Measurements from ENCODE around the gene HS1BP3. TPM values are rescaled to one million over a fixed set of nuclear protein-coding genes. Genes with fewer than 3 reads are reported as not detected.

The HS1BP3 gene
- total and polyA plus RNA-seq, 7 experiments from 2014 or later = 12.0 to 19.0 (median 17.3) TPM

DNA sequence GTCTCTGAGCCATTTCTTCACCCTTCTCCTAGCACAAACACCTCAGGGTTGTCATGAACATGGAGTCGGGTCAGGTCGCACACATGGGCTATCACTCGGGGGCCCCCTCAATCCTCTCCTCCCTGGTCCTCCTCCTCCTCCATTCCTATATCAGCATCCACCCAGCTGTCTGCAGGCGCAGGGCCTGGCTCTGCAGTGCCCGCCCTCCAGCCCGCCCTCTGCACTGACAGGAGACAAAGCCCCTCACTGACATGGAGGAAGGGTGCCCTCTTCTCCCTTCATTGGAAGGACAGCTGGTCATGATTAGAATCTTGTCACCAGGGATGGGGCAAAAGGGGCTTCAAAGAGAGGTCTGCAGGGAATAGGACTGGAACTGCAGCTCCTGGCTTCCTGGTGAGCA is 21.7 kb downstream of the HS1BP3 start:
- Histone ChIP-seq H3K4me3 (ENCODE audit: low read length) (no peak overlapping the region), H3K9me3 (ENCODE audit: control insufficient read depth in 2 of 3, low read length in 3 of 3) (no peaks in the 10 kb centered on the region), H3K4me1 (ENCODE audit: control insufficient read depth in 2 of 2, insufficient read depth in 2 of 2, low read length in 2 of 2) (no peaks in the 10 kb centered on the region), H3K27ac (ENCODE audit: low read depth, low read length) (no peak overlapping the region), H3K36me3 (ENCODE audit: control insufficient read depth in 2 of 3, insufficient read depth in 3 of 3, low read length in 3 of 3) (peaks cover 0 to 32% (median 0%) of the 10 kb centered on the region in 3 experiments), H3K27me3 (ENCODE audit: control insufficient read depth in 2 of 2, insufficient read depth in 2 of 2, low read length in 2 of 2) (no peaks in the 10 kb centered on the region)
- ATAC-seq (no peak), DNase-seq (no peak)
- Mint-ChIP-seq H3K4me3 (no peak overlapping the region), H3K36me3 (peaks cover 0 to 43% (median 4%) of the 10 kb centered on the region in 5 donors), H3K4me1 (peaks cover 0 to 4% (median 0%) of the 10 kb centered on the region in 7 donors), H3K27me3 (no peaks in the 10 kb centered on the region), H3K27ac (no peak overlapping the region), H3K9me3 (no peaks in the 10 kb centered on the region)
- ChIA-PET POLR2A (no interaction called here), CTCF (interaction anchor here (1.3 kb wide), 1 partner anchor 13 kb away, joined by 5 read pairs; no protein-coding TSS in a partner anchor)
- intact Hi-C loops (cut with micrococcal nuclease) = no loop called here

DNA sequence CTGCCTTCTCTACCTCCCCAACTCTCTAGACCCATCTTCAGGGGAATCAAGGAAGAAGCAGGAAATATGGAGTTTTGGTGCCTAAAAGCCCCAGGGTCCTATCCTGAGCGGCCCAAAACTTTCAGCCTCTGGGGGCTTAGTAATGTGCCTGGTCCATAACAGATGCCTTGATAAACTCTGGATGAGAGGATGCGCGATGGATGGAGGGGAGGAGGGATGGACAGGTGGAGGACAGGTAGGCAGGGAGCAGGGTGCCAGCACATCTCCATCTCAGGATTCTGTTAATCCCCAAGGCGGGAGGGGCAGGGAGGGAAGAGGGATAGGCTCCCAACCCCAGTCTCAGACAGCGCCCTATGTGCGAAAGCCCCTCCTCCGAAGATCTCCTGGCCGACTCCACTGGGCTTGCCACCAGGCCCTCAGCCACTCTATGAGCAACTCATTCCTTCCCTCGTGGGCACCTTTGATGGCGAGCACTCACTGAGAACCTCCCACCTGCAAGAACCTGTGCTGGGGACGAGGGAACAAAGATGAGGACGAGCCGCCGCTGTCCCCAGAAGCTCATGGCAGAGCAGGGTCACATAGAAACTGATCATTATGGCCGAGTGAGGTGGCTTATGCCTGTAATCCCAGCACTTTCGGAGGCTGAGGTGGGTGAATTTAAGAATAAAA is 23.1 kb downstream of the HS1BP3 start:
- no peak for DNase-seq
- intact Hi-C loops (cut with micrococcal nuclease) = no loop called here
- Mint-ChIP-seq H3K9me3 (no peaks in the 10 kb centered on the region), H3K4me1 (peaks cover 0 to 3% (median 0%) of the 10 kb centered on the region in 7 donors), H3K27me3 (no peaks in the 10 kb centered on the region), H3K27ac (no peak overlapping the region), H3K36me3 (peaks cover 0 to 42% (median 2%) of the 10 kb centered on the region in 5 donors), H3K4me3 (no peak overlapping the region)
- Histone ChIP-seq H3K9me3 (ENCODE audit: control insufficient read depth in 2 of 3, low read length in 3 of 3) (no peaks in the 10 kb centered on the region), H3K36me3 (ENCODE audit: control insufficient read depth in 2 of 3, insufficient read depth in 3 of 3, low read length in 3 of 3) (peaks cover 0 to 46% (median 0%) of the 10 kb centered on the region in 3 experiments), H3K27me3 (ENCODE audit: control insufficient read depth in 2 of 2, insufficient read depth in 2 of 2, low read length in 2 of 2) (no peaks in the 10 kb centered on the region), H3K4me3 (ENCODE audit: low read length) (no peak overlapping the region), H3K4me1 (ENCODE audit: control insufficient read depth in 2 of 2, insufficient read depth in 2 of 2, low read length in 2 of 2) (no peaks in the 10 kb centered on the region), H3K27ac (ENCODE audit: low read depth, low read length) (no peak overlapping the region)
- no peak for ATAC-seq
- ChIA-PET CTCF (no interaction called here), POLR2A (no interaction called here)

DNA sequence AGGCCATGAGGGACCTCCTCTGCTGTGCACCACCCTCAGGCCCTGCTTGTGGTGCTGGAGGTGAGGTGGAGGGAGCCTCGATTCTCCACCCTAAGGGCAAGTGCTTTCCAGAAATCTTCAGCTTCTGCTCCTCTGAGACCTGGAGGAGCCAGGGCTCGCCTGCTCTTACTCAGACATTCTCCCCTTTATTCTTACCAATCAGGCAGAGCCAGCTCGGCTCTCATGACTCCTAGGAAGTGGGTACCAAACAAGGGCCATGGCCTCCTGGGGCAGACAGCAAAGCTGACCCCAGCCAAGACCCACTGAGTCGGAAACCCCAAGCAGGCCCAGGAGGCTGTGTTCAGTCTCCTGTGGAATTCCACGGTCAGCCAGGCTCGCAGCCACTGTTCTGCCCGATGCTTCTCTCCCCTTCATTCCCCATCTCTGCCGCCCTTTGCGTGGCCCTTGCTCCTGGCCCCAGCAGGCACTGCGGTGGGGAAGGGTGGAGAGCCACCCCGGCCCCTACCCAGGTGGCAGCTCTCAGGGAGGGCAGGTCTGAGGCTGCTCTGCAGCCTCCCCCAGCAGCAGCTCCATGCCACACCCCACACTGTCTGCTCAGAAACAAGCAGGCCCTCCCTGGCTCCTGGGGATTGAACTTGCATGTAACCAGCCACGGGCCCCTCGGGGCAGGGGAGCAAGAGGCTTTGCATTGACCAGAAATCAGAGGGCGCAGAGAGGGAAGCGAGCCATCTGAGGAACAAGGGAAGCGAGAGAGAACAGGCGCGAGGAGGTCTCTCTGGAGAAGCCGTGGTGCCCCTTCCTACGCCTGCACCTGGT is 24.0 kb downstream of the HS1BP3 start:
- CTCF ChIA-PET = no interaction called here
- H3K9me3 Mint-ChIP-seq = no peaks in the 10 kb centered on the region
- intact Hi-C loops (cut with micrococcal nuclease) = no loop called here

DNA sequence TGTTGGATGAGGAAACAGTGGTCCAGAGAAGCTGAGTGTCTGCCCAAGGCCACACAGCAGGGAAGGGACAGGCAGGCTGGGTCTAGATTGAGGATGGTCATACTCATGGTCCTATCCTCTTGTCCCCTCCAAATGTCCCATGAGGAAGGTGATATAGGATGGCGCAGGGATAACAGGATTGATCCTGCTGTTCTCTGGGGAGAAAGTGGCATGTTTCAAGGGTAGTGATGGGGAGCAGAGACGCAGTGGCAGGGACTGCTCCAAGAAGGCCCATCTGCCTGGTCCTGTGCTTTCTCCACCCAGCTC is 24.6 kb downstream of the HS1BP3 start:
- no peak overlapping the region for H3K27ac ChIP-seq (ENCODE audit: low read depth, low read length)
- no peak for ATAC-seq
- H3K9me3 ChIP-seq (ENCODE audit: control insufficient read depth in 2 of 3, low read length in 3 of 3) = no peaks in the 10 kb centered on the region
- DNase-seq = no peak
- intact Hi-C loops (cut with micrococcal nuclease) = no loop called here
- no peak overlapping the region for H3K27ac Mint-ChIP-seq
- CTCF ChIA-PET = no interaction called here
- H3K4me3 Mint-ChIP-seq = no peak overlapping the region
- H3K27me3 ChIP-seq (ENCODE audit: control insufficient read depth in 2 of 2, insufficient read depth in 2 of 2, low read length in 2 of 2) = no peaks in the 10 kb centered on the region
- H3K27me3 Mint-ChIP-seq = no peaks in the 10 kb centered on the region
- POLR2A ChIA-PET = no interaction called here
- H3K9me3 Mint-ChIP-seq = no peaks in the 10 kb centered on the region
- H3K36me3 Mint-ChIP-seq = peaks cover 0 to 51% (median 3%) of the 10 kb centered on the region in 5 donors
- peaks cover 0 to 53% (median 0%) of the 10 kb centered on the region in 3 experiments for H3K36me3 ChIP-seq (ENCODE audit: control insufficient read depth in 2 of 3, insufficient read depth in 3 of 3, low read length in 3 of 3)
- no peaks in the 10 kb centered on the region for H3K4me1 Mint-ChIP-seq
- H3K4me3 ChIP-seq (ENCODE audit: low read length) = no peak overlapping the region
- H3K4me1 ChIP-seq (ENCODE audit: control insufficient read depth in 2 of 2, insufficient read depth in 2 of 2, low read length in 2 of 2) = no peaks in the 10 kb centered on the region

More for the DNA sequence above, 24.0 kb downstream of the HS1BP3 start:
- Mint-ChIP-seq H3K4me3 (no peak overlapping the region), H3K27ac (no peak overlapping the region), H3K36me3 (peaks cover 0 to 50% (median 3%) of the 10 kb centered on the region in 5 donors), H3K4me1 (peaks cover 0 to under 1% (median 0%) of the 10 kb centered on the region in 7 donors), H3K27me3 (no peaks in the 10 kb centered on the region)
- Histone ChIP-seq H3K9me3 (ENCODE audit: control insufficient read depth in 2 of 3, low read length in 3 of 3) (no peaks in the 10 kb centered on the region), H3K27me3 (ENCODE audit: control insufficient read depth in 2 of 2, insufficient read depth in 2 of 2, low read length in 2 of 2) (no peaks in the 10 kb centered on the region), H3K4me3 (ENCODE audit: low read length) (no peak overlapping the region), H3K36me3 (ENCODE audit: control insufficient read depth in 2 of 3, insufficient read depth in 3 of 3, low read length in 3 of 3) (peaks cover 0 to 47% (median 0%) of the 10 kb centered on the region in 3 experiments), H3K4me1 (ENCODE audit: control insufficient read depth in 2 of 2, insufficient read depth in 2 of 2, low read length in 2 of 2) (no peaks in the 10 kb centered on the region), H3K27ac (ENCODE audit: low read depth, low read length) (no peak overlapping the region)
- ATAC-seq (no peak), DNase-seq (no peak)
- POLR2A ChIA-PET = no interaction called here

- no peak overlapping the region for H3K4me3 Mint-ChIP-seq
- Histone ChIP-seq H3K36me3 (ENCODE audit: control insufficient read depth in 2 of 3, insufficient read depth in 3 of 3, low read length in 3 of 3) (peaks cover 0 to 57% (median 0%) of the 10 kb centered on the region in 3 experiments), H3K27me3 (ENCODE audit: control insufficient read depth in 2 of 2, insufficient read depth in 2 of 2, low read length in 2 of 2) (no peaks in the 10 kb centered on the region), H3K4me1 (ENCODE audit: control insufficient read depth in 2 of 2, insufficient read depth in 2 of 2, low read length in 2 of 2) (no peaks in the 10 kb centered on the region), H3K27ac (ENCODE audit: low read depth, low read length) (no peak overlapping the region), H3K4me3 (ENCODE audit: low read length) (no peak overlapping the region), H3K9me3 (ENCODE audit: control insufficient read depth in 2 of 3, low read length in 3 of 3) (no peaks in the 10 kb centered on the region)
- ChIA-PET POLR2A (no interaction called here), CTCF (no interaction called here)
- DNase-seq (no peak), ATAC-seq (no peak)
- intact Hi-C loops (cut with micrococcal nuclease) = no loop called here
- no peak overlapping the region for H3K27ac Mint-ChIP-seq
- H3K27me3 Mint-ChIP-seq = no peaks in the 10 kb centered on the region
- H3K36me3 Mint-ChIP-seq = peaks cover 0 to 53% (median 5%) of the 10 kb centered on the region in 5 donors
- H3K9me3 Mint-ChIP-seq = no peaks in the 10 kb centered on the region
- H3K4me1 Mint-ChIP-seq = no peaks in the 10 kb centered on the region
These were observed 25.2 kb downstream of the HS1BP3 start for GRCh38 chr2:20625491-20626391.

GRCh38 chr2:20624884-20625485 is 25.9 kb downstream of the HS1BP3 start:
- Mint-ChIP-seq H3K4me1 (no peaks in the 10 kb centered on the region), H3K27ac (no peak overlapping the region), H3K27me3 (no peaks in the 10 kb centered on the region), H3K36me3 (peaks cover 0 to 56% (median 11%) of the 10 kb centered on the region in 5 donors), H3K9me3 (no peaks in the 10 kb centered on the region), H3K4me3 (no peak overlapping the region)
- CTCF ChIA-PET = no interaction called here
- DNase-seq = no peak
- H3K36me3 ChIP-seq (ENCODE audit: control insufficient read depth in 2 of 3, insufficient read depth in 3 of 3, low read length in 3 of 3) = peaks cover 0 to 61% (median 4%) of the 10 kb centered on the region in 3 experiments
- H3K27ac ChIP-seq (ENCODE audit: low read depth, low read length) = no peak overlapping the region
- ATAC-seq = no peak
- no peaks in the 10 kb centered on the region for H3K9me3 ChIP-seq (ENCODE audit: control insufficient read depth in 2 of 3, low read length in 3 of 3)
- no peaks in the 10 kb centered on the region for H3K27me3 ChIP-seq (ENCODE audit: control insufficient read depth in 2 of 2, insufficient read depth in 2 of 2, low read length in 2 of 2)
- POLR2A ChIA-PET = no interaction called here
- intact Hi-C loops (cut with micrococcal nuclease) = no loop called here
- H3K4me1 ChIP-seq (ENCODE audit: control insufficient read depth in 2 of 2, insufficient read depth in 2 of 2, low read length in 2 of 2) = no peaks in the 10 kb centered on the region
- no peak overlapping the region for H3K4me3 ChIP-seq (ENCODE audit: low read length)
